HG03045 (cell line): ENCODE results near the gene NAA50.

ENCODE experiments used
- ATAC-seq: cut with Tn5 transposase; IDR thresholded peaks from one replicate; pipeline ENCODE4 v1.9.1; 2021; ENCODE audit warnings: mild to moderate bottlenecking, moderate library complexity; ENCODE audit not compliant: unreplicated experiment

Gene NAA50

GRCh38 chr3:113690482-113690881 is 55.6 kb downstream of the NAA50 start:
- no peak for ATAC-seq

GRCh38 chr3:113685956-113686721 is 59.9 kb downstream of the NAA50 start:
- no peak for ATAC-seq

GRCh38 chr3:113685124-113685523 is 60.9 kb downstream of the NAA50 start:
- ATAC-seq: no peak

GRCh38 chr3:113684271-113684819 is 61.7 kb downstream of the NAA50 start:
- no peak for ATAC-seq

- ATAC-seq: no peak
These were observed 67.3 kb downstream of the NAA50 start for GRCh38 chr3:113678773-113679172.

- no peak for ATAC-seq
These were observed 68.3 kb downstream of the NAA50 start for GRCh38 chr3:113677737-113678136.

GRCh38 chr3:113676261-113676660 is 69.8 kb downstream of the NAA50 start:
- ATAC-seq: no peak

GRCh38 chr3:113673593-113673992 is 72.5 kb downstream of the NAA50 start:
- ATAC-seq: no peak

GRCh38 chr3:113668015-113668414 is 78.0 kb downstream of the NAA50 start:
- ATAC-seq: no peak
